Right lobe of liver (tissue), 6 donors: Measurements from ENCODE around the gene MEPE. TPM values are rescaled to one million over a fixed set of nuclear protein-coding genes. Genes with fewer than 3 reads are reported as not detected.
A peak's percentile ranks its signal among the peaks of the same experiment; 100 is the strongest.

ENCODE experiments used
- ATAC-seq, 4 donors: fragments of 200-7000 bp; cut with Tn5 transposase; one replicate each; pipeline ENCODE4 v1.9.1; 2020; ENCODE audit warnings: mild to moderate bottlenecking in 4 of 4, moderate library complexity in 4 of 4
- DNase-seq, 3 donors: peaks; one replicate each; pipeline ENCODE4 v3.0.0-alpha.2; 2020
- H3K27ac ChIP-seq, 3 donors: fragments of 200-600 bp; one replicate each; pipeline ENCODE4 v1.8.0; 2022
- H3K27me3 ChIP-seq, 2 donors: fragments of 200-600 bp; one replicate each; pipeline ENCODE4 v1.8.0; 2022
- H3K36me3 ChIP-seq, 4 donors: fragments of 200-600 bp; sonication (generic) in 1 of 4; one replicate each; pipeline versions ENCODE4 v1.5.1 to v1.8.0; 2017 to 2022; ENCODE audit warnings: control low read depth in 1 of 4
- H3K4me1 ChIP-seq, 4 donors: fragments of 200-600 bp; sonication (generic) in 1 of 4; one replicate each; pipeline versions ENCODE4 v1.5.1 to v1.8.0; 2017 to 2022; ENCODE audit warnings: control low read depth in 1 of 4
- H3K4me3 ChIP-seq, 3 donors: fragments of 200-600 bp; one replicate each; pipeline ENCODE4 v1.8.0; 2022
- H3K9me3 ChIP-seq, 4 donors: fragments of 200-600 bp; sonication (generic) in 1 of 4; one replicate each; pipeline versions ENCODE4 v1.5.1 to v1.8.0; 2017 to 2022; ENCODE audit warnings: control low read depth in 1 of 4
- POLR2A ChIP-seq: fragments of 450-650 bp; IDR thresholded peaks from one replicate; pipeline ENCODE4 v1.6.1; 2017; ENCODE audit warnings: antibody characterized with exemption, mild to moderate bottlenecking
- WGBS: methylation state at CpG from one replicate; pipeline ENCODE4 v1.1.6; 2018; ENCODE audit warnings: low coverage, low lambda C conversion rate; ENCODE audit not compliant: insufficient coverage; ENCODE audit errors: missing lambda C conversion rate; 5-methylcytosine and 5-hydroxymethylcytosine counted together
- intact Hi-C, 2 donors: fragments of 100-400 bp; cut with DNase I; formaldehyde crosslinking; loops; one replicate each; pipeline versions ENCODE4 v1.11.2 to v1.14.1; 2022
- total RNA-seq, 6 experiments: library from RNA; depleted of rRNA in 2 of 6; stranded (reverse); fragments of >200 nt in 2 of 6; fragmentation: NEBNext Ultra II Directional in 3 of 6; extraction: Animal tissue kit (Norgen Biotek cat#: 25700) in 3 of 6; gene quantifications; one replicate each; pipeline versions ENCODE4 v1.1.0 to v1.2.4, GENCODE V29; 2016 to 2023
- TF ChIP-seq, protein P1 (sequence below), 4 donors: fragments of 200-600 bp in 3 of 4; fragments of 450-650 bp in 1 of 4; IDR thresholded peaks; one replicate each; pipeline versions ENCODE4 v1.5.1 to v1.8.0; 2016 to 2022; ENCODE audit warnings: antibody characterized with exemption in 4 of 4, mild to moderate bottlenecking in 2 of 4
- donor health status: DM: no; HTN: yes; CAD: no.
- donor health status: DM: no; HTN: no; CAD: no.
- donor health status: DM: no; HTN: no; CAD: no.
- donor health status: DM: no; HTN: yes; CAD: no.
- donor health status: DM: no; HTN: yes; CAD: no.

Gene MEPE
- total RNA-seq, 6 experiments from 2014 or later: not detected

DNA sequence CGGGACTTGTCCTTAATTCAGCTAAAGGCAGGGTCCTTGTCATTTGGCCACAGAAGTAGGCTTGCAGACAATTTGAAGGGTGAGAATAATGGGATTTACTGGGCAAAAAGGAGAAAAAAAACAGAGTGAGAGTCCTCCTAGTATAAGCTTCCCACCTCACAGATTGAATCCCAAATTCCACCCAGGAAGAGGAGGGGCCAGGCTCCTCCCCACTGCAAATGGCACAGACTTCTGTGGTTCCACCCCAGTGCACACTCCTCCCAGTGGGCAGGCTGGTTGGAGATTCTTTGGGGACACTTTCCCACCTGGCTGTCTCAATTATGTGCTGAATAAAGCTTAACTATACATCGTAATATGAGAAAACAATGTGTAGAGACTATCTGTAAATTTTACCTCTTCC lies 31.6 kb downstream of the MEPE start:
- WGBS: 87% methylated on average over 2 of the region's 2 CpGs
- DNase-seq (no peak), ATAC-seq (no peak)
- Histone ChIP-seq H3K9me3 (no peaks in the 10 kb centered on the region), H3K27me3 (no peaks in the 10 kb centered on the region), H3K4me1 (peaks cover 0 to 17% (median 0%) of the 10 kb centered on the region in 4 donors), H3K36me3 (no peaks in the 10 kb centered on the region), H3K27ac (peak overlapping the region in 2 of 3 donors; percentile 49 to 87), H3K4me3 (no peak overlapping the region)
- TF ChIP-seq, protein P1, sequence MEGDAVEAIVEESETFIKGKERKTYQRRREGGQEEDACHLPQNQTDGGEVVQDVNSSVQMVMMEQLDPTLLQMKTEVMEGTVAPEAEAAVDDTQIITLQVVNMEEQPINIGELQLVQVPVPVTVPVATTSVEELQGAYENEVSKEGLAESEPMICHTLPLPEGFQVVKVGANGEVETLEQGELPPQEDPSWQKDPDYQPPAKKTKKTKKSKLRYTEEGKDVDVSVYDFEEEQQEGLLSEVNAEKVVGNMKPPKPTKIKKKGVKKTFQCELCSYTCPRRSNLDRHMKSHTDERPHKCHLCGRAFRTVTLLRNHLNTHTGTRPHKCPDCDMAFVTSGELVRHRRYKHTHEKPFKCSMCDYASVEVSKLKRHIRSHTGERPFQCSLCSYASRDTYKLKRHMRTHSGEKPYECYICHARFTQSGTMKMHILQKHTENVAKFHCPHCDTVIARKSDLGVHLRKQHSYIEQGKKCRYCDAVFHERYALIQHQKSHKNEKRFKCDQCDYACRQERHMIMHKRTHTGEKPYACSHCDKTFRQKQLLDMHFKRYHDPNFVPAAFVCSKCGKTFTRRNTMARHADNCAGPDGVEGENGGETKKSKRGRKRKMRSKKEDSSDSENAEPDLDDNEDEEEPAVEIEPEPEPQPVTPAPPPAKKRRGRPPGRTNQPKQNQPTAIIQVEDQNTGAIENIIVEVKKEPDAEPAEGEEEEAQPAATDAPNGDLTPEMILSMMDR (IDR thresholded peaks at IDR 0.05): no peak
- TF ChIP-seq POLR2A: peak; percentile 25
- intact Hi-C loops: no loop called here

DNA sequence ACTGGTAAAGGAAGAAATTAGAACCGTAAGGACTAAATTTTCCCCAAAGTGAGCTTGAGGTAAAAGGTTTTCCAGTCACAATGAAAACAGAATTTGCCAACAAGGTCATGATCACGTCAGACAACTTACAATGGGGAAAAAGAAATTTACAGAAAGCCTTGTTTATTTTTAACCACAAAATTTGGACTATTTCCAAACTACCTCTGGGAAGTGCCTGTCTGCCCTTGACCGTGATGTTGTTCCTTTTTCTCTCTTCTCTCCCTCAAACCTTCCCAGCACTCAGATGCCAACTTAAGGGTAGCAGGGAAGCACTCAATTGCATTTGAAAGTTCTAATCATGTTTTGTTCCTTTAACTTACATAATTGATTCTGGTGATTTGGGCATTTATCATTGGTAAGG lies 32.5 kb downstream of the MEPE start:
- Histone ChIP-seq H3K9me3 (no peaks in the 10 kb centered on the region), H3K36me3 (no peaks in the 10 kb centered on the region), H3K27me3 (no peaks in the 10 kb centered on the region), H3K4me3 (peak overlapping the region in 2 of 3 donors; percentile 33 to 40), H3K27ac (peak overlapping the region; percentile 56 to 87 (median 80)), H3K4me1 (peaks cover 0 to 17% (median 0%) of the 10 kb centered on the region in 4 donors)
- TF ChIP-seq, protein P1 (IDR thresholded peaks at IDR 0.05): no peak
- TF ChIP-seq POLR2A: peak; percentile 18
- no peak for DNase-seq
- WGBS: 3% methylated on average over 3 of the region's 3 CpGs
- intact Hi-C loops: no loop called here
- ATAC-seq: peak; percentile 62 to 73 (median 71)

GRCh38 chr4:87865960-87866598 lies 33.3 kb downstream of the MEPE start:
- peaks cover 0 to 17% (median 0%) of the 10 kb centered on the region in 4 donors for H3K4me1 ChIP-seq
- peak in 1 of 3 donors; percentile 33 for DNase-seq
- peak; percentile 90 to 97 (median 94) for ATAC-seq
- 33% methylated on average over 1 of the region's 1 CpG for WGBS
- H3K36me3 ChIP-seq: no peaks in the 10 kb centered on the region
- peak; percentile 45 for TF ChIP-seq POLR2A
- TF ChIP-seq, protein P1 (IDR thresholded peaks at IDR 0.05): no peak
- intact Hi-C loops: no loop called here
- H3K27me3 ChIP-seq: no peaks in the 10 kb centered on the region
- peak overlapping the region; percentile 56 to 87 (median 80) for H3K27ac ChIP-seq
- peak overlapping the region in 2 of 3 donors; percentile 33 to 40 for H3K4me3 ChIP-seq
- no peaks in the 10 kb centered on the region for H3K9me3 ChIP-seq

GRCh38 chr4:87868522-87868921 lies 35.8 kb downstream of the MEPE start:
- intact Hi-C loops: no loop called here
- ATAC-seq: peak in 1 of 4 donors; percentile 16
- Histone ChIP-seq H3K27ac (no peak overlapping the region), H3K27me3 (no peaks in the 10 kb centered on the region), H3K9me3 (no peaks in the 10 kb centered on the region), H3K4me3 (no peak overlapping the region), H3K4me1 (peaks cover 0 to 17% (median 0%) of the 10 kb centered on the region in 4 donors), H3K36me3 (no peaks in the 10 kb centered on the region)
- 13% methylated on average over 1 of the region's 1 CpG for WGBS
- no peak for TF ChIP-seq POLR2A
- TF ChIP-seq, protein P1 (IDR thresholded peaks at IDR 0.05): no peak
- DNase-seq: no peak
